Cardiac septum (tissue), 1 donor: Measurements from ENCODE around the gene SLC6A19. TPM values are rescaled to one million over a fixed set of nuclear protein-coding genes. Genes with fewer than 3 reads are reported as not detected.

Experiments used
- DNase-seq: peaks from one replicate; pipeline ENCODE4 v3.0.0-alpha.2; 2020; ENCODE audit warnings: low spot score
- intact Hi-C: fragments of 100-400 bp; cut with DNase I; formaldehyde crosslinking; loops from one replicate; pipeline ENCODE4 v1.14.0; 2022
- total RNA-seq: library from RNA; stranded (reverse); fragmentation: NEBNext Ultra II Directional; extraction: Animal tissue kit (Norgen Biotek cat#: 25700); gene quantifications from one replicate; pipeline ENCODE4 v1.2.1, GENCODE V29; 2021
- donor health status: DM: no; HTN: no; CAD: no.

SLC6A19 gene
- total RNA-seq, 1 donor from 2014 or later = 0.05 TPM

GRCh38 chr5:1164696-1165630 is 36.4 kb upstream of the SLC6A19 start:
- intact Hi-C loops = loop anchor here (5.0 kb wide), 1 partner anchor 158 kb away; the partner anchor contains the start of gene NKD2
- DNase-seq = no peak

- intact Hi-C loops = loop anchor here (5.0 kb wide), 1 partner anchor 159 kb away; the partner anchor contains the start of gene NKD2
- DNase-seq = no peak
Observed at GRCh38 chr5:1165864-1166263, 35.5 kb upstream of the SLC6A19 start.

GRCh38 chr5:1166370-1166769 is 35.0 kb upstream of the SLC6A19 start:
- no peak for DNase-seq
- intact Hi-C loops = loop anchor here (5.0 kb wide), 1 partner anchor 159 kb away; the partner anchor contains the start of gene NKD2

GRCh38 chr5:1167361-1167727 is 34.1 kb upstream of the SLC6A19 start:
- intact Hi-C loops = loop anchor here (5.0 kb wide), 1 partner anchor 160 kb away; the partner anchor contains the start of gene NKD2
- DNase-seq = no peak

GRCh38 chr5:1167728-1168709 is 33.4 kb upstream of the SLC6A19 start:
- intact Hi-C loops = loop anchor here (2.0 to 5.0 kb wide), 3 partner anchors 161 to 477 kb away; partner anchors contain the start of gene NKD2
- DNase-seq = no peak

GRCh38 chr5:1168796-1169195 is 32.6 kb upstream of the SLC6A19 start:
- no peak for DNase-seq
- intact Hi-C loops = loop anchor here (2.0 to 5.0 kb wide), 3 partner anchors 161 to 476 kb away; partner anchors contain the start of gene NKD2

GRCh38 chr5:1169211-1170115 is 31.9 kb upstream of the SLC6A19 start:
- intact Hi-C loops = loop anchor here (2.0 to 5.0 kb wide), 3 partner anchors 162 to 475 kb away; partner anchors contain the start of gene NKD2
- DNase-seq = no peak

GRCh38 chr5:1171340-1171941 is 30.0 kb upstream of the SLC6A19 start:
- no peak for DNase-seq
- intact Hi-C loops = no loop called here

- intact Hi-C loops = no loop called here
- DNase-seq = no peak
Observed at GRCh38 chr5:1172007-1172581, 29.3 kb upstream of the SLC6A19 start.

GRCh38 chr5:1172670-1173404 is 28.6 kb upstream of the SLC6A19 start:
- no peak for DNase-seq
- intact Hi-C loops = no loop called here

GRCh38 chr5:1173485-1174070 is 27.8 kb upstream of the SLC6A19 start:
- no peak for DNase-seq
- intact Hi-C loops = no loop called here

- no peak for DNase-seq
Observed at GRCh38 chr5:1174122-1174936, 27.1 kb upstream of the SLC6A19 start.

GRCh38 chr5:1175015-1175414 is 26.4 kb upstream of the SLC6A19 start:
- DNase-seq = no peak
- intact Hi-C loops = no loop called here

More at GRCh38 chr5:1174122-1174936, 27.1 kb upstream of the SLC6A19 start:
- intact Hi-C loops = no loop called here

GRCh38 chr5:1175801-1176472 is 25.5 kb upstream of the SLC6A19 start:
- DNase-seq = no peak
- intact Hi-C loops = no loop called here
